Tongue (tissue), 2 donors: ENCODE measurements around the gene MARCHF3. TPM values are rescaled to one million over a fixed set of nuclear protein-coding genes. Genes with fewer than 3 reads are reported as not detected.
A peak's percentile ranks its signal among the peaks of the same experiment; 100 is the strongest.
"Not testable (repeated sequence)": the region's sequence is repeated elsewhere in the genome, so short reads cannot be mapped to it uniquely, and the experiment has no call there.

Source experiments
- DNase-seq: peaks from one replicate; pipeline ENCODE4 v3.0.0-alpha.2; 2015
- total RNA-seq: library from RNA; depleted of rRNA; stranded (reverse); fragments of >200 nt; gene quantifications from one replicate; pipeline ENCODE4 v1.2.3, GENCODE V29; 2014

The MARCHF3 gene
- total RNA-seq, 1 donor from 2014 or later, result 5.1 TPM

DNA sequence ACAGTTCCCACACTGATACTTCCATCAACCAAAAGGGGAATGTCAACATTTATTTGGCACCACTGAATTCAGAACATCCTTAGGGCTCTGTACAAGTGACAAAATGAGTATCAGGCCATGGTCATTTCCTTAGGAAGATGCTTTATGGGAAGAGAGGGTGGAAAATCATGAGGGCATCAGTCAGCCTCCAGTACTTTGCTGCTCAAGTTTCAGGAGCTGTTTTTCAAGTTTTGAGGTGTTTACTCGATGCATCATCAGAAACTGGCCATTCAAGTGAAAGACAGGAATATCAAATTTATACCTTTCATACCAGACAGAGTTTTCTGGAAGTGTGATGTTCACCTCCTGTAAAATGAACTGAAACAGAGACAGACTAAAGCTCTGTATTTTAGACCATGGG lies 21.2 kb upstream of the MARCHF3 start:
- DNase-seq, result no peak

DNA sequence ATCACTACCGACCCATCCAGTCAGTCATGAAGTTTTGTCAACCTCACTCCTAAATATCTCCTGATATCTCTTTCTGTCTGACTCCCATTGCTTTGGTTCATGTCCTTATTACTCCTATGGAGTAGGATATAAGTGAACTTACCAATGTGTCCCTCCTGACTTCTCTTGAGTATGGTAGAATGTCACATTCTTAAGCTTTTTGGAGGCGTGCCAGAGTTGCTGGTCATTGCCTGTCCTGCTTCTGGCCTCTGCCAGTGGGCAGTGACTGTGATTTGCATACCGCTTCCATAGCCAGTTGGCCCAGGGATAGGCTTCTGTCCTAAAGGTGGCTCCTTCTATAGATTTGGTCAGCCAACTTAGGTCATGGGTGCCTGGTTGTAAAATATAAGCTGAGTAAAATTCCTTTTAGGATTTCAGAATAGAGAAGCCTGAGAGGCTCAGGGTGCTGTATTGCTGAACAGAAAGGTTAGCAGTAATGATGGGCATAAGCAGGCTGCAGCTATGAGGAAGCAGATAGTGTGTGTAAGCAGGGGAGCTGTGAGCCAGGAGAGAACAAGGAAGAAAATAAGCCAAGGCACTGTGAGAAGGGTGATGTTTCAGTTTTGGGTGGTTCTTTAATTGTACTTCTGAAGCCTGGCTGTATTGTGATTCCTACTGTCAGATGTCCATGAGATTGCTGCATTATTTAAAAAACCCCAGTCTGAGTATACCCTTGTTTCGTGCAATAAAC lies 16.1 kb upstream of the MARCHF3 start:
- no peak for DNase-seq

DNA sequence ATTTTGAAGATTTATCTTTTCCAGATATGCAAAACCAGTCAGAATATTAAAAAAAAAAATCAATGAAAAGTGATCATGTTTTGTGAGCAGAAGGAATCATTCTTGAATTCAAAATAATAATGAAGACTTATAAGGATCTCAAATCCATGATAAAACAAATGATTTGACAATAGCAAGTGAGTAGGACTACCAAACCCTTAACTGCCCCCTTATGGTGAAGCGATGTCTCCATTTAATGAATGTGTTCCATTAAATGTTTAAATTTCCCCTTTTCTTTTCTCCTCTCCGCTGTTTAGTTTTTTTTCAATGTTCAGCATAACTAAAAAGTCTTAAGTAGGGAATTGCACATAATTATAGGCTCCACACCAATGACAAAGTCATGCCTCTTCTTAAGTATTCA lies 12.2 kb upstream of the MARCHF3 start:
- no peak for DNase-seq

DNA sequence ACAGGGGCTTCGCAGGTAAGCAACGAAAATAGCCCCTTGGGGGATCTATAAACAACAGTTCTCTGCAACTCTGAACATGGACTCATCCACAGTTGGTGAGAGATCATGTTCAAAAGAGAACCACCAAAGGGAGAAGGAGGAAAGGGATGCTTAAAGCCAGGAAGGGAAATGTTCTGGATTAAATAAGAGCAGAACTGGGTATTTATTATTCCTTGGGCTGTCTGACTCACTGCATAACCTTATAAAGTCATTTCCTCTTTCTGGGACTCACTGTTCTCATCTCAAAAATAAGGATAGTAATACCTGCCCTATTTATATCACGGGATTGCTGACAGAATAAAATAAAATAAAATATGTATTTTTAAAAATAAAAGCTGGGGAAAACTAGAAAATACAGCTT lies 11.2 kb upstream of the MARCHF3 start:
- DNase-seq, result no peak

DNA sequence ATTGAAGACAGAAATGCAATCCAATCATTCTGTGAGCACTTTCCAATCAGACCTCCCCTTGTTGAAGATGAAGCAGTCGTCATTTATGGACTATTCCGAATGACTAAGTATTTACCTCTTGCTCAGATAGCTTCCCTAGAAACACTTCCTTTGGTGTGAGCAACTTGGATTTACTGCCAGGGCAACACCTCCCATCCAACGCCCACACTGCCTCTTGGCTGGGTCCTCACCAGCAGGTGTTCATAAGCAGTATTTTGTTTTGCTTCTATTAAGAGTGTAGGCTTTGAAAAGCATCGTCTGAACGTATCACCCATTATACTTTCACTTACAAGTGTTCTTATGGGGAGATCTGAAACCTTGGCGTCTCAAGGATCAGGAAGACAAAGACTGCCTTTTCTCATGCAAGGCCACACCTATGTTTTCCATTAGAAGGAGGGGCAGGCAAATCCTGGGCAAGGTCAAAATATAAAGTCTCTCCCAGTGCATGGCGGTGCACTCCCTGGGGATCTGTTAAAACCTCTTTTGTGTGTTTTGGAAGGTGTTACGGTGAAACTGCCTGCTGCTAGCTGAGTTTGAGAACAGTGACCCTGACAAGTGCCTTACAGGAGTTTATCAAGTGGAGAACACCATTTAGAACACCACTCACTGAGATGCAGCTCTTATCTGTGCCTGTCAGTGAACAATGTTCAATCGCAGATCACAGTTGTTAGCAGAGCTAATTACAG lies 10.6 kb upstream of the MARCHF3 start:
- peak; percentile 32 for DNase-seq

DNA sequence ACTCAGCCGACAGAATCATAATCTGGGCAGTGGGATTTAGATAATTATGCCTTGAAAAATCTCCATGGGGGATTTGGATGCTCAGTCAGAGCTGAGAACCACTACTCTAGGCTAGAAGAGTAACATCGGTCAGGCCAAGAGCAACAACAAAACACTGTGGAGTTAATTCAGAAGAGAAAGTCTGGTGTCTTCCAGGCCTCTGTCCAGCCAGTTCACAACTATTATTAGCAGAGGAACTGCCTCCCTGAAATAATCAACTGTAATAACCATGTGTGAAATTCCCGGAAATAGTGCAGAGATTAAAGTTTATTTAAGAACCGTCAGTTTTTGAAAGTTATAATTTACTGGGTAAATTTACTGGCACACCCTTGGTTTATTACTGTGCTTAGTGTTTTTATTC lies 8.2 kb upstream of the MARCHF3 start:
- DNase-seq, result no peak

DNA sequence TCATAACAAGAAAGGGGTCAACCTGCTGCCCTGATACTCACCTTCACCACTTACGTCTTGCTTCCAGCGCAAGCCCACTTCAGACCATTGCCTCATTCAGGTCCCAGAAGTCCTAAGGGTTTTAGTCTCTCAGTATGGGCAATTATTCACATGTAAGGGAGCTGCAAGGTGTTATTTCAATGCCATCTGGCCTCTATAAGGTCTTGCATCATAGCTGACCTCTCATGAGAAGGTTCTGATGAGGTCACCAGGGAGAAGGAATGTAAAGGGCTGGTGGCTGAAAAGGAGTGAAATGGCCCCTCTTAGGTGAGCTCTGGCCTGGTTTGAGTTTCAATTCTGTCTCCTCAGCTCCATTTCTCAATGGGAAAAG lies 1.5 kb upstream of the MARCHF3 start:
- no peak for DNase-seq

DNA sequence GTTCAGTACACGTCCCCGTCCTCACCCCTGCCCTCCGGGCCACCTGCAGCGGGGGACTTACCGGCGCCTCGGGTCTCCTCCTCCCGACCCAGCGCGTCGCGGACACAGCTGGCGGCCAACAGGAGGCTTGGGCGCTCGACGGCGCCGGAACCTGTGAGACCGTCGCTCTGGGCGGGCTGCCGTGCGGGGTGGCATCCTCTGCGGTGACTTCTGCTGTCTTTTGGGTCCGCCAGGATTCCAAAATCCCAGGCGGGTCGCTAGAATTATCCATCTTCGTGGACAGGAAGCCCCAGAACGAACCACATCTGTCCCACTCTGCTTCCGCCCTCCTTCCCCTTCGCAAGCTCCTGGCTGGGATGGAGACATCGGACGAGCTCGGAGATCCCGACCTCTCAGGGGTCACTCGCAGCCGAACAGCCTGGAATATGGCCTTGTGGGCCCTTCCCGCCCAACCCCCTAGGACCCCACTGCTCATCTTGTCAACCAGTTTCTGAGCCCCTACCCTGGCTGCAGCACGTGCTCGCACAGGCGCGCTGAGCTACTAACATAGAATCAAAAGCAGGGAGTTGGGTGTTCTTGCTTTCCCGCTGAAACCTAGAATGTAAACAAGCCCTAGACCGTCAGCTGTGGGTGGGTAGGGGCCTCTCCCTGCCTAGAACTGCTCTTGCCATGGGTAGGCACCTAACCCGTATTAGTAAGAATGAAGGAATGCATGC lies 947 bp upstream of the MARCHF3 start:
- DNase-seq, result peak; percentile 30

DNA sequence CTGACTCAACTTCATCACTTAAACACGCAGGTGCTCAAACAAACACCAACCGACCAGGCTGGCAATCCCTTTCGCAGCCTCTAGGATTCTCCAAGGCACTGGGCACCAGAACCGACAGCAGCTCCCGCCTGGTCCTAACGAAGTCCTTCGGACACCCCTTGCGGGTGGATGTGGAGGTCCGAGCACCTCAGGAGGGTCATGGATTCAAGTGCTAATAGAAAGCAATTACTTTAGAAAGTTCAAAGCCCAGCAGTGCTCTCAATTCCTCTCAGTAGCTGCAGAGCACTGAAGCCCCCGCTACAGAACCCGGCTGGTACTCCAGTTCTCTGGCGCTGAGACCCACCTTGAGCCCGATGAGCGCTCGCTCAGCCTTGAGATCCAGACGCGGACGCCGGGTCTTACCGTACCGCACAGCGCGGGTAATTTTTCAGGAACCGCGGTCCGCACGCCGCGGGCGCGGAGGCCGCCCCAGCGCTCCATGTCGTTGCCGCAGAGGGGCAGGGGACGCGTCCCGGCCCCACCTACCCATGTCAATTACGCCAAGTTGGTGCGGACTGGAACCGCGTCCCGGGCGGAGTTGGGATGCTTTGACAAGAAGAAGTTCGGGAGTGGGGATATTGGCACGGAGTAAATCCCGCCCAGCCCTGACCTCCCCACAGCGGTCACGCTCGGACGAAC lies 638 bp downstream of the MARCHF3 start:
- DNase-seq, result peak; percentile 74

DNA sequence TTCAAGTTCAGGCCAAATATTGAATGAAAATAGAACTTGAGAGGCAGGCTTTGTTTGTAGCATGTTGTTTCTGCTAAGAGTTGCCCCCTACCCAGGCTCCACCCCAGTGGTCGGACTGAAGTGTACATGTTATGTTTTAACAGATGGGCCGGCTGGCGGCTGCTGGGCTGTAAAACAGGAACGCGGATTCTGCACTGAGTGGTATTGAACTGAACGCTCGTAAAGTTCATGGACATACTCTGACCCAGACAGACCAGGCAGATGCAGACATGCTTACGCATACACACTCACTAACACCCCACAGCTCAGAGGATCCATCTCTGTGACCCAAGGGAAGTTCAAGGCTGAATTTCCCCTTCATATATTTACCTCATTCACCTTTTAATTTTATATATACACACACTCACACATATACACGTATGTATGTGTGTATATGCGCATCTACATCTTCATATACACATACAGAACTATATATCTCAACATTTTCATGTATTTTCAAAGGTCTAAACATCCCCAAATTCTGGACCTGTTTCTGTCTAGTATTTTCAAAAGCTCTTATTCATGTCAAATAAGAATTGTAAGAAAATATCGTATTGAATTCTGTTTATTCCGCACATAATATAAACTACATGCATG lies 1.4 kb downstream of the MARCHF3 start:
- peak; percentile 71 for DNase-seq

DNA sequence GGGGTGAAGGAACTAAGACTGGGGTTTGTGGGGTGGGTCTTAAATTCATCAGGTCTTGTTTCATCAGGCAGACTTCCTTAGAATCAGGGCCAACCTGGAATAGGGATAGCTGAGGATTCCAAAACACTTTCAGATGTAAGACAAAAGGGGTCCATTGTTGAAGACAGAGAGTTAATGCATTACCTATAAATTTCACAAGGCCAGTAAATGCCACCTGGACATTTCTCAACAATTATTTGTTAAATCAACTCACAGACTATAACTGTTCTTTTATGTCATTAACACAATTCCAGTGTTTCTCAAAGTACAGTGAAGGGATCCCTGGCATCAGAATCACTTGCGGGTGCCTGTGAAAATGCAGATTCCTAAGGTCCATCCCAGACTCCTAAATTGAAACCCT lies 2.8 kb downstream of the MARCHF3 start:
- DNase-seq, result no peak

DNA sequence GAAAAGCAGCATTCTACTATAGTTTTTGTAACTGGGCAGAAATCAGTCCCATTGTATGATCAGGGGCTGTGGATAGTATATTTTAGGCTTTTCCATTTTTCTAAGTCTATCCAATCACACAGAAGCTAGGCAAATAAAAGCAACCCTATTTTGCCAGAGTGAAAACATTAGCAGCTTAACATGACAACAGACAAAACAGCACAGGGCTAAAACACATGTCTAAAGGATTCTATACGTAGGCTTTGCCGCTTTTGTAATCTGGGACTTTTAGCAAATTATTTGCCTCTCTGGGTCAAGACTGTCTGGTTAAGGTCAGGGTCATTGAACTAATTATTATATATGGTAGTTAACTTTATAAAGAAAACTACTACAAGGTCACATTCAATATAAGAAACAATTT lies 4.2 kb downstream of the MARCHF3 start:
- no peak for DNase-seq

DNA sequence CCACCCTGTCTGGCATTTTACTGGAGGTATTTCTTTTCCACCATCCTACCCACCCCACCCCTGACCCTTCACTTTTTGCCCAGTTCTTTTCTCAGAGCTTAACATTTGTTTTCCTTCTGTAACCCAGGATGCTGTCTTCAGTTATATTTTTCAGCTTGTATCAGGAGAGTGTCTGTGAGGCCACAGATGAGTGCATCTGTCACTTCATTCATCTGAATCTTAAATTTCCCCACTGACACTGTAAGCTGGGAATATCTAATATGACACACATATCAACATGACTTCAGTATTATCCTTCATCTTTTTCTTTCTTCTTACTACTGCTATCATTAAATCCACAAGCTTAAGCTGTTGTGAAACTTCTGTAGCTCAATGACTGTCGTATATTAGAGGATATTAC lies 4.9 kb downstream of the MARCHF3 start:
- peak; percentile 32 for DNase-seq

DNA sequence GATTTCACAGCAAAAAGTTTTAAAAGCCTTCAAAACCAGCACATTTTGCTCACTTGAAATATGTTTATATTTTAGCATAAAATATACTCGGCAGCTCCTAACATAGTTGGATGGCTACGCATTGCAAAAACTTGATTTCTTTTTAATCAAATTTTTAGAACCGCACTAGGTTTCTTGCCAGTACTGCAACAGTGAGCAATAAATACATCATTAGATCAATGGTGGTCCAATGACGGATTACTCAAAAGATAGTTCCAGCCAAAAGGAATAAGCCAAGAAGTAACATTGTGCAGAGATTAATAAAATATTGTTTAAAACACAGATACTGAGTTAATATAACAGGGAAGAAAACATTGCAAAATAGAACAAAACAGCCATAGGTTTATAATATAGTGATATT lies 5.5 kb downstream of the MARCHF3 start:
- DNase-seq, result no peak

DNA sequence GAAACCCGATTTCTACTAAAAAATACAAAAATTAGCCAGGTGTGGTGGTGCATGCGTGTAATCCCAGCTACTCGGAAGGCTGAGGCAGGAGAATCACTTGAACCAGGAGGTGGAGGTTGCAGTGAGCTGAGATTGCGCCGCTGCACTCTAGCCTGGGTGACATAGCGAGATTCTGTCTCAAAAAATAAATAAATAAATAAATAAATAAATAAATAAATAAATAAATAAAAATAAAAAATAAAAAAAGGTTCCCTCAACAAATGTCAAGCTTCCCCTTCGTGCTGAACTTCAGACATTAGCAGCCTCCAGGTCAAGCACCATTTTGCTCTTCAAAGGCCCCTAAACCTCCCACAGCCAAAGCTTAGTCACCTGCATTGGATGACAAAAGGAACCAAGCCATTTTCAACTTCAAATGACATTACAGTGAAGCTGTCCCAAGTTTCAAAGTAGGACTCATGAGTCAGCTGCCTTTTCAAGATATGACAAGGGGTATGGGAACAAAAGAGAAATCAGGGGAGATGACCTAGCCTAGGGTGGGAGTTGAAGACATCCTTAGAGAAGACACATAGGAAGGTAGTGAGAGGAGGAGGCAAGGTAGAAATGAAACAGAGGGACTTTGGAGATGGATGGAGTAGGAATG lies 6.7 kb downstream of the MARCHF3 start:
- not testable (repeated sequence) for DNase-seq

DNA sequence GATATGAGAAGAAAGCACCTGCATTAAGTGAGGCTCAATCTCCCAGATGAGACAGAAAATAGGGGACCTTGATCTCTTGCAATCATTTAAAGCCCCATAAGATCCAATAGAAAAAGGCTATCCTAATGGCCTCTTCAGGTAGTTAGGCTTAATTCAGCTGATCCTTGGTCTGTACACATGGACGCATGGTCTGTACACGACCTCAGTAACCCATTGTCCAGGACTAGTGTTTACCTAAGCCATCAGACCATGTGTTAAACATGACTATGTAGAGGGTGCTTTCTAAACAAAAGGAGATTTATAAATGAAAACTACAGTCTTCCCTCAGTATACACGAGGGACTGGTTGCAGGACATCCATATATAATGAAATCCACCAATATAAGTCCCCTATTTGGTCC lies 7.5 kb downstream of the MARCHF3 start:
- no peak for DNase-seq

DNA sequence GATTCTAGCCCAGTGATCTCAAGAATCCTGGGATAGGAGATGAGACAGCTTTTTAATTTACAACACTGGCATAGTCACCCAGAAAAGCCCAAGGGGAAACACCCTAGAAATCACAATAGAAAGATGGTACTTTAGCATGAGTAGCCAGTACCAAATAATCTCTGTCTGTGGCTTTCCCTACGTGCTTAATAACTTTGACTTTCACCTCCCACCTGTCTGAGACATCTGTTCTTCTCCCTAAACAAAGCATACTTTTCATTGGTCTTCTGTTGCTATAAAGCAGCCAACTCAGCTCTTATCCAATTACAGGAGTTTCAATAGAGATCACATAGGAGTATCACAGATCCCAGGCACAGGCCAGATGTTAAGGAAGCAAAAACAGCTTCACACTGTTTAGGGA lies 10.4 kb downstream of the MARCHF3 start:
- no peak for DNase-seq

DNA sequence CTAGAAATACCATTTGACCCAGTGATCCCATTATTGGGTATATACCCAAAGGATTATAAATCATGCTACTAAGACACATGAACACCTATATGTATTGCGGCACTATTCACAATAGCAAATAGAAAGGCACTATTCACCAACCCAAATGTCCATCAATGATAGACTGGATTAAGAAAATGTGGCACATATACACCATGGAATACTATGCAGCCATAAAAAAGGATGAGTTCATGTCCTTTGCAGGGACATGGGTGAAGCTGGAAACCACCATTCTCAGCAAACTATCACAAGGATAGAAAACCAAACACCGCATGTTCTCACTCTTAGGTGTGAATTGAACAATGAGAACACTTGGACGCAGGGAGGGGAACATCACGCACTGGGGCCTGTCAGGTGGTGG lies 13.6 kb downstream of the MARCHF3 start:
- not testable (repeated sequence) for DNase-seq

DNA sequence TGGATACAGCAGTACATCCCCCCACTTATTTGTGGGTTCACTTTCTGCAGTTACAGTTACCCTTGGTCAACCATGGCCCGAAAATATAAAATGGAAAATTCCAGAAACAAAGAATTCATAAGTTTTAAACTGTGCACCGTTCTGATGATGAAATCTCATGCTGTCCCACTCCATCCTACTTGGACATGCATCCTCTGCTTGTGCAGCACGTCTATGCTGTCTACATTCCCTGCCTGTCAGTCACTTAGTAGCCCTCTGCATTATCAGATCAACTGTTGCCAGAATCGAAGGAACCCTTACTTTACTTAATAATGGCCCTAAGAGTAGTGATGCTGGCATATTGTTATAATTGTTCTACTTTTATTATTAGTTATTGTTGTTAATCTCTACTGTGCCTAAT lies 14.6 kb downstream of the MARCHF3 start:
- DNase-seq, result no peak

DNA sequence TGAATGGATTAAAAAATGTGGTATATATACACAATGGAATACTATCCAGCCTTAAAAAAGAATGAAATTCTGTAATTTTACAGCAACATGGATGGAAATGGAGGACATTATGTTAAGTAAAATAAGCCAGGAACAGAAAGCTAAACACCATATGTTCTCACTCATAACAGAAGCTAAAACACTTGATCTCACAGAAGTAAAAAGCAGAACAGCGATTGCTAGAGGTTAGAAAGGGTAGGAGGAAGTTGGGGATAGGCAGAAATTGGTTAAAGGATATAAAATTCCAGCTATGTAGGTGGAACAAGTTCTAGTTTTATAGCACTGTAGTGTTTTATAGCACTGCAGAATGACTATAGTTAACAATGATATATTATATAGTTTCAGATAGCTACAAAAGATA lies 15.8 kb downstream of the MARCHF3 start:
- DNase-seq, result no peak

DNA sequence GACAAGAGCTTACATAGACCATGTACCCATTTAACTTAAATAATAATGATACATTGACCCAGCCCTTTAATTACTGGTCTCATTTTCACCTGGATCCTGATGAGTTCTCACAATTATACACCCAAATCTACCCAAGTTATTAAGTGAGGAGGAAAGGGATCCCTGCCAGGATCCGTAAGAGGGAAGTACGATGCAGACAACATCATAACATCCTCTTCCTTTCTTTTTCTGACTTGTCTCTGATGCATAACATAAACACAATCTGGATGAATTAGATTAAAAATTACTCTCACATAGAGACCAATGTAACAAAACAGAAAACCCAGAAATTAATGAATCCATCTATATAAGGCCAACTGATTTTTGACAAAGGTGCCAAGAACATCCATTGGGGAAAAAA lies 17.0 kb downstream of the MARCHF3 start:
- no peak for DNase-seq

DNA sequence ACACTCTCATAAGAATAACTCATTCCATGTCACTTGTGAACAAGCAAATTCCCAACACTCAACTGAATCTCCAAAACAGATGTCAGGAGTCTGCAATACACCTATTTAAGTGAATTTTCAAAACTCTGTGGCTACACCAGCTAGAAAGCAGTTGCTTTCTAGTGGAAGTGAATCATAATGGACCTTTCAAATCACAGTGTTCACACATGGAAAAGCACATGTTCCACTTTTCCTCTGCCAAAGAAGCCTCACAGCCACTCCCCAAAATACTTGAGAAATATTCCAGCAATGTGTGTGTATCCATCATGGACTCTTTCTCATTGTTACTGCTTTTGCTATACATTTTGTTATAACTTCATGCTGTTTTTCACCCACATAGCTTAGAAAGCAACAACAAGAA lies 17.4 kb downstream of the MARCHF3 start:
- peak; percentile 54 for DNase-seq
